ENCODE measurements around the gene PDGFA.

Gene PDGFA

DNA sequence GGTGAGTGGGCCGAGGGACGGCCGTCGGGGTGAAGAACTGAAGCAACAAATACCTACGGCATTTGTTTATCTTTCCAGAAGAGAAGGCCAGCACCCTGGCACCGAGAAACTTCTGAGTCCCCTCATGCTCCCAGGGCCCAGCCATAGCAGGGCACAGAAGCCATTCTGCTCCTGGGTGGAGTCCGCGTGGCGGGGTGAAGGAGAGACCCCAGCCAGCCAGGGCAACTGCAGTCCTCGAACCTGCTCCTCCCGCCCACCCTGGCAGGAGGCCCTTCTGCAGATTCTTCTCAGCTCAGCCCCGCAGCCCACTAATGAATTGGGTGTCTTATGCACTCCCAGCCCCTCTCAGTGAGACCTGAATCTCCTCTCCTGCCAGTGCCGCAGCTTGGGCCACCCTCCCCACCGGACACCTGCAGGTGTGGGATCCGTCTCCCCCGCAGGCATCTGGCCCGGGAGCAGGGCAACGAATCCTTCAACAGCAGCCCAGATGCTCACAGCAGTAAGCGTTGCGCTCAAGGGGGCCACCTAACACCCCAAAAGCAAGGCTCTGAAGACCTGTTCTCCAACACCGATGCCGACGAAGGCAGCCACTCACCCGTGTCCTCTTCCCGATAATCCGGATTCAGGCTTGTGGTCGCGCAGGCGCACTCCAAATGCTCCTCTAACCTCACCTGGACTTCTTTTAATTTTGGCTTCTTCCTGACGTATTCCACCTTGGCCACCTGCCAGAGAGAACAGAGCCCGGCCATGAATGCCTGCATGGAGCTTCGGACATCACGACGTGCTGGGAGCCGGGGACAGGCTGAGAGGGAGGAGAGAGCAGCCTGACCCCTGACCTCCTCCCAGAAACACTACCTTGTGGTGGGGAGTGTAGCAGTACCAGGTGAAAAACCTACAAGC lies 18.9 kb downstream of the PDGFA start:
- no peak for DNase-seq

DNA sequence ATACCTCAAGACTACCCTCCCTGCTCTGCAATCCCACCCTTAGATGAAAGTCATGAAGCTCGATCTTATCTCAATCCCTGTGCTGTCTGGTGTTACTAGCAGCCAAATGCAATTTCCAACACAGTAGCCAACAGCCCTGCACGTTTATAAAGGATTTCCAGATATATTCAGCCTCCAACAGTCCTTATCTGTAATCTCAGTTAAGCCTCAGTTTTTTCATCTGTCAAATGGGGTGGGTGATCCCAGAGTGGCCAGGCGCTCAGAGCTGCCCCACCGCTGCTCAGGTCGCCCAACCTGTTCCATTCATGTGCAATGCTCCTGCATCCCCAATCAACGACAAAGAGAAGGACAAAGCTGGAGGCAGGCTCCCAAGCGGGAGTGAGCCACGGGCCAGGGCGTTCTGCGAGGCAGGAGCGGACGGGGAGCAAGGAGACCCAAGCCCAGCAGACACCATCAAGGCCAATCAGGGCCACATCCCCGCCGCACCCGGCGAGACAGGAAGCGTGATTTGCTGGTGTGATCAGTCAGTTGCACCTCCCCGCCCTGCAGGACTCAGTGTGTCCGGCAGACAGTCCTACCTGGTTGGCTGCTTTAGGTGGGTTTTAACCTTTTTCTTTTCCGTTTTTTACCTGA lies 19.7 kb downstream of the PDGFA start:
- no peak for DNase-seq

DNA sequence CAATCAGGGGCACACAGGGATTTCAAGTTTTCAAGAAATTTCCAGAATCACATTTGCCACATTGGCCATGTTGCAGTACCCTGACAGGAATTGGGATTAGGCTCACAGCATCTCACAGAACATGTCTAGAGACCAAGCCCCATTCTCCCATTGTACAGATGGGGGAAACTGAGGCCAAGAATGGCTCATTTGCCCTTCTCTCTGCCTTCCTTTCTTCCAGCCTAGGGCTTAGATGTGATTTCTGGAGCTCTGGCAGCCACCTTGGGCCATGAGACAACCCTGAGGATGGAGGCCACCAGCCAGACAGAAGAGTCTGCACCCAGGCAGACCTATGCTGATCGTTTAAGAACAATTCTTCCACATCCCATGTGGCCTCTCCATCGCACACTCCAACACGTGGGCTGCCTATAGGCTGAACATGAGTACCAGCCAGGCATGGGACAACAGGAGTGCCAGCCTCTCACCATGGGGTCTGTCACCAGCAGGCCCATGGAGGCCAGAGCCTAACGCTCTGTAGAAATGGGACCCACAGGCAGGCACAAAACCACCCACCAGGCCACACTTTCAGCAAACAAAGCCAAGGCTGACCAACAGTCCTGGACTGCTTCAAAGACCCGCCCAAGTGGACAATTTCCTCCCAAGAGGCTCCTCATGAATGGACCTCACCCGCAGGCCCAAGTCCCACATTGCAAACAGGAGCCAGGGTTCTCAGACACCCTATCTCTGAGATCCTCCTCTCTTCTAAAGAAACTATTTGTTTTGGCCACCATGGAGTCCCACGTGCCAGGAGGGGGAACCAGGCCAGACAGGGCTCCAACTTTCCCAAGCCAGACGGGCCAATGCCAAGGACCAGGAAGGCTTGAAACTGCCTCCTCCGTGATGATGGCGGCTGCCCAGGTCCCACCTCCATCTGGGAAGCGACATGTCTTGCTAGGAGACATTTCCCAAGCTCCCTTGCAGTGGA lies 20.7 kb downstream of the PDGFA start:
- DNase-seq: no peak

DNA sequence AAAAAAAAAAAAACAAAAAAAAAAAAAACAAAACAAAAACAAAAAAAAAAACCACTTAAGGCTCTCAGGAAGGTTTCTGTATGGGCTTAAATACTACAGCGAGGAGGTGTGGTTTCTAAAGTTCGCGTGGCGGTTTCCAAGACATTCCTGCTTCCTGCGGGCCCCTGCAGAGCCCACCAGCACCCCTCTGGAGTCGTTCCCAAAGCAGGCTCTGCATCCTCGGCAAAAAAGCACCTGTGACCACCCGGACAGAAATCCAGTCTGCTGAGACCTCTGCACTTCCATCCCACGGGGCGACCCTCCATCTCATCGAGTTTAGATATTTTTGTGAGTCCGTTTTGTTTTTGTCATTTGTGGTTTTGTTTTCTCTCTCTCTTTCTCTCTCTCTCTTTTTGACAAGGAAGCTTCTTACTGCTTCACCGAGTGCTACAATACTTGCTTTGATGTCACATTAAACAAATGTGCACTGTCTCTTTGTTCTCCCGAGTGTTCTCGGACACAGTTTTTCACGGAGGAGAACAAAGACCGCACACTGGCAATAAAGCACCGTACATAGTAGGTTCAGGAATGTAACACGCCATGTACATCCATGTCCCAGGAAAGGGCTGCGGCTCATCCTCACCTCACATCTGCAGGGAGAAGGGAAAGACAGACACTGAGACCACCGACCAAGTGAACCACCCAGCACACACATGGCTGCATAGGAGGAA lies 21.5 kb downstream of the PDGFA start:
- no peak for DNase-seq

DNA sequence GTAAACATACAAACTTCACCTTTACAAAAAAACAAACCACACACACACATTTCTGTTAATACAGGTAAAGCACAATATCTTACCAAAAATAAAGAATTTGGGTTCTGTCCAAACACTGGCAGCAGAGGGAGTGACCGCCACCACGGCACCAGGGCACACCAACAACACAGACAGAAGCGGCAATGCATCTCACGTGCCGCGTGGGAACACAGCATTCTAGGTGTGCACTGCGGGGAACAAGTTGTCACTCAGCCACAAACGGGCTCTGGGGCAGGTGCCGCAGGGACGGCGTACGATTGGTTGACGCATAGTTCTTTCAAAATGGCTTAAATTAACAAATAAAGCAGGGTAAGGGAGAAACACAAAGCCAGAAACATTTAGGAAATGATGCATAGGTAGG lies 22.3 kb downstream of the PDGFA start:
- no peak for DNase-seq

DNA sequence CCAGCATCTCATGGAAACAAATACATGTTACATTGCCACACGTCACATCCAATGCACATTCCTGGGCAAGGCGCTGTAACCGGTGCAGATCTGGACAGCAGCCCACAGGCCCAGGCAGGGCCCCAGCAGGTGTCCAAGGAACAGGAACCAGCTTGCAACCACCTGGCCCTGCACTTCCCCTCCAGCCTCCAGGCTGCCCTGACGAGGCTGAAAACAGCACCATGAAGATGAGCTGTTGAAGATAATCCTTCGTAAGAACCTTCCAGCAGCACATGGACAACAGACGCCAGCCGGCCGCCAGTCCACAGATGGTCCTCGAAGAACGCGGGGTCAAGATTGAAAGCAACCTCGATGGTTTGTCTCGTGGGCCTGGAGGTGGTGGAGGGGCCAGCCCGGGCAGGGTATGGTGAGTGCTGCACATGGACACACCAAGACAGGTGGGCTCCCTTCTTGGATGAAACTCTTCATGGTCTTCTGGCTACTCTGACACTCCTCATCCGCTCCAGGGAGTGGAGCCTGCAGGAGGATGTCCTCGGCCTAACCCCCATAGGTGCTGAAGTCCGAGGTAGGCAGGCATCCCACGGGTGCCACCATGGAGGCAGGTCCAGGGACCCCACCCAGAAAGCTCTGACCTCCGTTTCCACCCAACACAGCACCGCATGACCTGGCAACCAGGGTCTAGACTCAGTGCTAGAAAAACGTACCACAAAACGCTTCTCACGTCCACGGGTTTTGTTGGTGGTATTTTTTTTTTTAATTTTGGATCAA lies 22.9 kb downstream of the PDGFA start:
- no peak for DNase-seq

DNA sequence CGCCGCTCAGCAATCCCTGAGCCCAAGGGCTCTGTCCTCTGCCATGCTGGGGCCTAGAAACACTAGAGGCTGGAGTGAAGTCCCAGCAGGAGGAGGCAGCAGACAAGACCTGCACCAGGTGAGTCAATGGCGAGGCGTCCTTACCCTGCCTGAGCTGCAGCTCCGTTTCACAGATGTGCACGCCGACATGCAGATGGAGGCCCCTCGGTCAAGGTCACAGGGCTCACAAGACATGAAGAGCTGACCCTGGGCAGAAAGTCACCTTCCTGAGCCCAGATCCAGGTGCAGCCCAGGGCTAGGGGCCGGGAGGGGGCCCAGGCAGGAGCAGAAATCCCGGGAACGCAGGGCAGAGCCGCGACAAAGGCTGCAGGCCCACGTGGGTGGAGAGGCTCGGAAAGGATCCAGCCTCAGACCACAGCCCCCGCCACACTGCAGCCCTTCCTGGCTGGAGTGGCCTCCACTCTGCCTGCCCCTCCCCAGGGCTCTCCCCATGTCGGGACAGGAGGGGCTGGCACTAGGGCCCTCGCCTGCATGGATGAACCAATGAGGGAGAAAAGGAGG lies 23.8 kb downstream of the PDGFA start:
- DNase-seq: no peak

DNA sequence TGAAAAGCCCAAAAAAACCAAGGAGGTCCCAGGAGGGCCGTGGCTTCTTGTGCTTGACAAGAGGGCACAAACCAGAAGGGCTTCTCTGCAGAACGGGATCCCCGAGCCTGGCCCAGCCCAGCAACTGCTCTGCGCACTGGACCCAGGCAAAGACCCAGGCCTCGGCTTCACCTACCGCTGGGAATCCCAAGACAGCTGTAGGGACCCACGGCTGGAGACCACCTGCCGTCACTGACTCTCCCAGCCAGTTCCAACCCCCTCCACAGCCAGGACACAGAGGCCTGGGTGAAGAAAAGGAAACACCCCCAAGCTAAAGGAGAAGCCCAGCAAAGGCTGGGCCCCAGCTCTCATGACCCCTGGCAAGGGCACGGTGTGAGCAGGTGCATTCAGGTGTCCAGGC lies 24.3 kb downstream of the PDGFA start:
- no peak for DNase-seq

DNA sequence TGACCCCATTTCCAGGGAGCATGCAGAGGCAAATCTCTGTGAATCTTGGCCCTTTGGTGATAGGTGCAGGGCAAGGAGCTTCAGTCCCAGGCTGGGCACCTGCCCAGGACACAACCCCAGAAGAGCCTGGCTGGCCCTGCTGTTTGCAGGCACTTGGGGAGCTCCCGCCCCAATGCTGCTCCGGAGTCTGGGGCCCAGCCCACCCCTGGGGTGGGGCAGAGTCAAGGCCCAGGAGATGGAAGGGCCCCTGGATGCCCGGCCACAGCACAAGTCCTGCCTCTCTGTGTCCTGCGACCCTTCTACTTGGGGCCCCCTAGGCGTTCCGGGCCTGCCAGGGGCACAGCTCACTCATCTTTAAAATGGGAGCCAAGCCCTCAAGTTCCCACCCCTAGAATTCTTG lies 24.7 kb downstream of the PDGFA start:
- DNase-seq: no peak

DNA sequence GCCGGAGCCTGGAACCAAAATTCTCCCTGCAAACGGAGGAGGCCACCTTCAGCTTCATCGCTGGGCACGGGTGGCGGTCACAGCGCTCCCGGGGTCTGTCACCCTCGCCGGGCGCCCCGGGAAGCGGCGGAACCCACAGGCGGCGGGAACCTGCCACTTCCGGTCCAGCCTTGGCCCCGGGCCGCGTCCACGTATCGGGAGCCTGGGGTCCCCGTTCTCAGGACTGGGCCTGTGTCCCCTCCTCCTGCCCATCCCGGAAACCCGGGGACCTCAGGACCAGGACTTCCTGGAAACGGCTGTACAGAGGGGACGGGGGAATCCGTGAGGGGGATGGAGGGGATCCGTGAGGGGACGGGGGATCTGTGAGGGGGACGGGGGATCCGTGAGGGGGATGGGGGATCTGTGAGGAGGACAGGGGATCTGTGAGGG lies 25.4 kb downstream of the PDGFA start:
- no peak for DNase-seq

DNA sequence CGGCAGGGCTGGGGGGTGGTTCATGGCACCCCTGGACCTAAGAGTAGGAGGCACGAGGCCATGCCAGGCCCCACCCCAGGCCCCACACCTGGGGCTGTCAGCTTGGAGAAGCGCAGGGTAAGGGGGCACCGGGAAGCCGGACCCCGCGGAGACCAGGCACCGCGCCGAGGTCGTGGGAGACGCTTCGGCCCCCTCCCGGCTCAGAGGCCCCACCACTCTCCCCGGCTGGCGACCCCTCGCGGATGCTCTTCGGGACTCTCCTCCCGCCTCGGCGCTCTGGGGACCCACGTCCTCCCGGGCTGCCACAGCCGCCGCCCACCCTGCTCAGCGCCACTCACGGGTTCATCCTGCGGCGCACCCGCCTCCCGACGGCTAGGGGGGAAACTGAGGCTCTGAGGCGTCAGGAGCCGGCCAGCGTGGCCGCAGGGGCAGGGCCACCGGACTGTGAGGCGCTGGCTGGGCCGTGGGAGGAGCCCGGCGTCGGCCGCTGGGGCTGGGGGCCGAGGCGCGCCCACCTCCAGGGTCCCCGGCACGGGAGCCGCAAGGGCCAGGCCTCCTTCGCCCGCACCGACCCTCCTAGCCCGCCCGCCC lies 25.9 kb downstream of the PDGFA start:
- DNase-seq: no peak

DNA sequence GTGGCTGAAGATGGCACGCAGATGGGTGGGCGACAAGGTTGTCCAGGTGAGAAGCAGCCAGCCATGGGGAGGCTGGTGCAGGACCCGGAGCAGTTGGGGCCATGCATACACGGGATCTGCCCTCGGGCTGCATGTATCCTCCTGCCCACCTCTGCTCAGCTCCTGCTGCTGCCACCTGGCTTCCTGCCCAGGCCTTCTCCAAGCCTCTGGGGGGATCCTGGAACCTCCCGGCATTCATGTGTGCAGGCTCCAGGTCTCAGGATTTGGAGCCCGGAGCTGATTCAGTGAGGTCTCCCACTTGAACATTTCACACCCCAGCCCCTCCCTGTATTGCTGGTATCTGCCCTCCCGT lies 27.0 kb downstream of the PDGFA start:
- DNase-seq: no peak

DNA sequence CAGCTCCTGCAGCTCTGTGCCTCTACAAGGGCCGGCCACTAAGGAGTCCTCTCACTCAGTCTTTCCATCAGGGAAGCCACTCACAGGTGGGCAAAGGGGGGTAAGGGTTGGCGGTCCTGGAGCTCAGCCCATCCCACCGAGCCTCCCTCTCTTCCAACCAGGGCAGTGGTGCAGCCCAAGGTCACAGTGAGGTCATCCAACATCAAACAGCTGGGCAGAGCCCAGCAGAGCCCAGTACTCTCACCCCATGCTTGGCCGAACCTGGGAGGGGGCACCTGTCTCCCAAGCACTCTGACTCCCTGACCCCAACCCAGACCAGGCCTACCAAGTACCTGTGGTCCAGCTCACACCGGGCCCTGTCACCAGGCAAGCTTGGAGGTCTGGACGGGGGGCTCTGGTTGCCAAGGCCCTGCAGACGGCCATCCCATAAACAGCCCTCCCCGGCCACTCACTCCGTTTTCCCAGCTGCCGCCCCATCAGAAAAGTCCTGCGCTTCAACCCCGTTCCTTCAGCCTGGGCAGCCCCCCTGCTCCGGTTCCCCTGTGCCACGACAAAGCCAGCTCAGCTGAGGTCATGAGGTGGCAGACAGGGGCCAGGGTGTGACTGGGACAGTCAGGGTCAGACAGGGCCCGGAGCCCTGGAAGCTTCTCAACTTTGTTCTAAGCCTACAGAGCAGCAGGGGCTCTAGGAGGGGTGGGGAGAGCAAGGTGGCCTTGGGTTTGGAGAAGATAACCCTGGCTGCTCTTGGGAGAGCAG lies 27.5 kb downstream of the PDGFA start:
- no peak for DNase-seq

DNA sequence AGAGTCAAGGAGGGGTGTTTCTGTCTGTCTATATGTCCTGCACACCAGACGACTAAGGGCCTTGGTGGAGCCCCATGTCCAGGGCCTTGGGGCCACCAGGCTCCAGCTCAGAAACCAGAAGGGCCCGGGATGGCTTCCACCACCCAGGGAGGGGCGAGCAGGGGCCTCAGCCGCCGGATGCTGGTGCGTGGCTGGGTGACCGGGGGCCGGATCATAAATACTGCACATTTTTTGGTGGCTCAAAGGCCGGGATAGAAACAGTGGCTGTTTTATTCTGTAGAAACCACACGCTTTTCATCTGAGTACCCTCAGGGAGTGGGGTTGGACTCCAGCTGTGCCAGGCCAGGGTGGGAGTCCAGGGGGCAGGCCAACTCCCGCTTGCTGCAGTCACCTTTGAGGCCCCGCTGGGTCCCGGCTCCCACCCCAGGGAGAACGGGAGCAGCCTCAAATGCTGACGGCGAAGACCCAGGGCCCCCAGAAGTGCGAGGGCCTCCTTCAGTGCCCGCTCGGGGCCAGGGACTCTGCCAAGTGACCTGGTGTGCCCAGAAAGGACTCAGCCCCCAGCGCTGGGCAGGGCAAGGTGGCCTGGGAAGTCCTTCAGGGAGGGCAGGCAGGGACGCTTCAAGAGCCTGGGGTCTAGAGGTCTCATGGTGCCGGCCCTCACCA lies 28.2 kb downstream of the PDGFA start:
- DNase-seq: no peak

DNA sequence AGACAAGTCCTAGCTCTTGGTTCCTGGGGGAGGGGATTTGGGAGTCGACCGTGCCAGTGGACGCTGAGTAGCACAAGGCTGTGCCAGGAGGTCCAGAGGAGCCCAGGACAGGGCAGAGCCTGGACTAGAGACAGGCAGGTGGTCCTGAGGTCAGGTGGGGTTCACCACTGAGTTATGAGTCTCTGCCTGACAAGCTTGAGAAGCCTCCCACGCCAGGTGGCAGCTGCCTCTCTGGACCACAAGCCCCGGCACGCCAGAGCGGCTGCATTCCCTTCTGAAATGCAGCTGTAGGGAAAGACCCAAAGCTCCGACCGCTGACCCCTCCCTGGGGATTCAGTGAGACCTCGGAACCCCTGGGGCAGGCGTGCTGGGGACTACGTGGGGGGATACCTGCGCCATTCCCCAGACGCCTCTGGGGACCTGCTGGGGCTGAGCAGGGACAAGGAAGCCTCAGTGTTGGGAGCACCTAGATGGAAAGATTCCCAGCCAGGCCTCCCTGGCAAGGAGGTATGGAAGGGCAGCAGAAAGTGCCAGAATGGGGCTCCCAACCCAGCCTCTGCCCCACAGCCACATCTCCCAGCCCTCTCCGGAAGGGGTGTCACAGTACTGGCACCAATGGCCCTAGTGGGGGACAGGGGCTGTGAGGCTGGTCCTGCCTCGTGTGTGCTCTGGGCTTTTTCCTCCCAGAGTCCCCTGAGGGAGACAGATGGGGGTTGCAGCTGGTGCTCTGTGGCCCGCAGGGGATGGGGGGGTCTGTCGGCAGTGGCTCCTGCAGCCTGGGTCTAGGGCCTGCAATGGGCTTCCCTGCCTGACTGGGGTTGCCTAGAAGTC lies 29.0 kb downstream of the PDGFA start:
- DNase-seq: no peak

DNA sequence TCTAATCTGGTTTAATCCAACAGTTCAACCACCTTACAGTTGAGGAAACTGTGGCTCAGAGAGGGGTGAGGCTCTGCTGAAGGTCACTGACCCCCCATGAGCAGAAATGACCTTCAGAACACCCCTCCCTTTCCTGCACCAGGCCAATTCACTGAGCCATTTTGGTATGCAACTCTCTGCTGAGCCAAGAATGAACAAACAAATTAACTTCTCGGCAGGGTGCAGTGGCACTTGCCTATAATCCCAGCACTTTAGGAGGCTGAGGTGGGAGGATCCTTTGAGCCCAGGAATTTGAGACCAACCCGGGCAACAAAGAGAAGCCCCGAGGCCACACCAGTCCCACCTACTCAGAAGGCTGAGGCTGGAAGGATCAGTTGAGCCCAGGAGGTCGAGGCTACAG lies 29.8 kb downstream of the PDGFA start:
- no peak for DNase-seq

DNA sequence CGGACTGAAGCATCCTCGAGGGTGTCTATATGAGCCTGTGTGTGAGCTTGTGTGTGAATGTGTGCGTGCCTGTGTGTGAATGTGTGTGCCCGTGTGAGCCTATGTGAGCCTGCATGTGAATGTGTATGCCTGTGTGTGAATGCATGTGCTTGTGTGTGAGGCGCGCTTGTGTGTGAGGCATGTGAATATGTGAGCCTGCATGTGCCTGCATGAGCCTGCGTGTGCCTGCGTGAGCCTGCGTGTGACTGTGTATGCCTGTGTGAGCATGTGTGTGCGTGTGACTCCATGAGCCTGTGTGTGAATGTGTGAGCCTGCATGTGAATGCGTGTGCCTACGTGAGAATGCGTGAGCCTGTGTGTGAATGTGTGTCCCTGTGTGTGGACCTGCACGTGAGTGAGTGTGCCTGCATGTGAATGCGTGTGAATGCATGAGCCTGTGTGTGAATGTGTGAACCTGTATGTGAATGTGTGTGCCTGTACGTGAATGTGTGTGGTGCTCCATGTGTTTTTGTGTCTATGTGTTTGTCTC lies 33.4 kb downstream of the PDGFA start:
- no peak for DNase-seq

DNA sequence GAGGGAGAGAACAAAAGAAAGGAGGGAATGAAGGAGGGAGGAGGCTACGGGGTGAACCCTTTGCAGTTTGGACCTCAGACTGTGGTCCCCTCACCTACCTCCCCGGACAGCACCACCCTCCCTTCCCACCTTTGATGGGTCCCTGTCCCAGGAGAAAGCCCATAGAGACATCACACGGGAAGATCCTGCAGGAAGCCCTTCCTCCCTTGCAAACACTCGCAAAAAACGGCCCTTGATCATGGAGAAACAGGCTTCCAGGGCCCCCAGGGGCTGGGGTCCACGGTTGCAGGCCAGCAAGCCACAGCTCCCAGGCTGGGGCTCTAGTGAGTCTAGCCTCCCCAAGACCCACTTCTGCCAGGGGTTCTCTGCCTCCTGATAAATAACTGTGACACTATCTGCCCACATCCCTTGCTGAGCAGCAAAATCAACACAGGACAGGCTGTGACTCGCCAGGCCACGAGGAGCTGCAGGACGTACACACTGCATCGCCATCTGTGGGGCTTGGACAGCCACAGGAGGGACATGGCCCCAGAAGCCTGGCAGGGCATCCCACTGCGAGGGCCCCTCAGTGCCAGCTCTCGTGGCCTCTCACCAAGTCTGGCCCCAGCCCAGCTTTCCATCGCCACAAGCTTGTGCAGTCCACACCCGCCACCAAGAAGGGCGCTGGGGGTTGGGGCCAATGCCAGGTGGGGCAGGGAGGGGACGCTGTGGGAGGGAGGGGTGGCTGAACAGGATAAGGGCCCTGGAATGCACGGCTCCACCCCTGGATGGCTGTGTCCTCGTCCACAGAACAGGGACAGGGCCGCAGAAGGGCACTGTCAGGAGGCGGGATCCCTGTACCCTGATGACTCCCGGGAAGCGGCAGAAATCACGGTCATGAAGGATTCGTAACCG lies 34.2 kb downstream of the PDGFA start:
- DNase-seq: no peak
